Activated T-cell treated with anti-CD3 and anti-CD28 coated beads, Interleukin-2, amount 50 U/mL, for 72 hours (primary cell): ENCODE measurements around the gene POTEG. TPM values are rescaled to one million over a fixed set of nuclear protein-coding genes. Genes with fewer than 3 reads are reported as not detected.
"Not testable (repeated sequence)": the region's sequence is repeated elsewhere in the genome, so short reads cannot be mapped to it uniquely, and the experiment has no call there.

Experiments used
- ATAC-seq, 2 donors: fragments of 150-1000 bp; cut with Tn5 transposase; replicated peaks in 1 of 2; 2 replicates each; pipeline ENCODE4 v1.10.0; 2021; ENCODE audit warnings: moderate library complexity in 2 of 2, mild to moderate bottlenecking in 1 of 2
- DNase-seq, 2 donors: peaks; one replicate each; pipeline ENCODE4 v3.0.0; 2021 to 2022; ENCODE audit warnings: mixed read lengths in 1 of 2
- H3K27ac Mint-ChIP-seq: one replicate; pipeline ENCODE4 v1.8.0; 2022; ENCODE audit warnings: mild to moderate bottlenecking, moderate library complexity, mixed read lengths
- H3K27me3 Mint-ChIP-seq: one replicate; pipeline ENCODE4 v1.8.0; 2022; ENCODE audit warnings: low read depth, mixed read lengths
- H3K36me3 Mint-ChIP-seq, 2 donors: one replicate each; pipeline ENCODE4 v1.8.0; 2022; ENCODE audit warnings: mixed read lengths in 2 of 2, mild to moderate bottlenecking in 1 of 2; ENCODE audit not compliant: insufficient read depth in 2 of 2
- H3K4me1 Mint-ChIP-seq: one replicate; pipeline ENCODE4 v1.8.0; 2022; ENCODE audit warnings: low read depth, mixed read lengths
- H3K4me3 Mint-ChIP-seq, 2 donors: one replicate each; pipeline ENCODE4 v1.8.0; 2022; ENCODE audit warnings: mild to moderate bottlenecking in 2 of 2, mixed read lengths in 2 of 2, moderate library complexity in 2 of 2
- H3K9me3 Mint-ChIP-seq, 2 donors: one replicate each; pipeline ENCODE4 v1.8.0; 2022; ENCODE audit warnings: mixed read lengths in 2 of 2
- total RNA-seq, 2 donors: library from RNA; stranded (reverse); gene quantifications; one replicate each; pipeline ENCODE4 v1.2.3, GENCODE V29; 2022

Gene POTEG
- total RNA-seq, 2 donors from 2014 or later: not detected

- ATAC-seq, H3K9me3 Mint-ChIP-seq, DNase-seq, H3K36me3 Mint-ChIP-seq, H3K27ac Mint-ChIP-seq, H3K27me3 Mint-ChIP-seq, H3K4me3 Mint-ChIP-seq, H3K4me1 Mint-ChIP-seq: not testable (repeated sequence)
Observed at GRCh38 chr14:19361636-19362253, 72.4 kb downstream of the POTEG start.

GRCh38 chr14:19360937-19361635 is 73.1 kb downstream of the POTEG start:
- H3K4me1 Mint-ChIP-seq, ATAC-seq, H3K36me3 Mint-ChIP-seq, H3K27ac Mint-ChIP-seq, H3K27me3 Mint-ChIP-seq, H3K4me3 Mint-ChIP-seq, DNase-seq, H3K9me3 Mint-ChIP-seq: not testable (repeated sequence)
